ENCODE results near the gene IL17RC. TPM values are rescaled to one million over a fixed set of nuclear protein-coding genes. Genes with fewer than 3 reads are reported as not detected.
"Not testable (repeated sequence)": the region's sequence is repeated elsewhere in the genome, so short reads cannot be mapped to it uniquely, and the experiment has no call there.

The IL17RC gene, protein sequence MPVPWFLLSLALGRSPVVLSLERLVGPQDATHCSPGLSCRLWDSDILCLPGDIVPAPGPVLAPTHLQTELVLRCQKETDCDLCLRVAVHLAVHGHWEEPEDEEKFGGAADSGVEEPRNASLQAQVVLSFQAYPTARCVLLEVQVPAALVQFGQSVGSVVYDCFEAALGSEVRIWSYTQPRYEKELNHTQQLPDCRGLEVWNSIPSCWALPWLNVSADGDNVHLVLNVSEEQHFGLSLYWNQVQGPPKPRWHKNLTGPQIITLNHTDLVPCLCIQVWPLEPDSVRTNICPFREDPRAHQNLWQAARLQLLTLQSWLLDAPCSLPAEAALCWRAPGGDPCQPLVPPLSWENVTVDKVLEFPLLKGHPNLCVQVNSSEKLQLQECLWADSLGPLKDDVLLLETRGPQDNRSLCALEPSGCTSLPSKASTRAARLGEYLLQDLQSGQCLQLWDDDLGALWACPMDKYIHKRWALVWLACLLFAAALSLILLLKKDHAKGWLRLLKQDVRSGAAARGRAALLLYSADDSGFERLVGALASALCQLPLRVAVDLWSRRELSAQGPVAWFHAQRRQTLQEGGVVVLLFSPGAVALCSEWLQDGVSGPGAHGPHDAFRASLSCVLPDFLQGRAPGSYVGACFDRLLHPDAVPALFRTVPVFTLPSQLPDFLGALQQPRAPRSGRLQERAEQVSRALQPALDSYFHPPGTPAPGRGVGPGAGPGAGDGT
- total RNA-seq, result 2.4 TPM

DNA sequence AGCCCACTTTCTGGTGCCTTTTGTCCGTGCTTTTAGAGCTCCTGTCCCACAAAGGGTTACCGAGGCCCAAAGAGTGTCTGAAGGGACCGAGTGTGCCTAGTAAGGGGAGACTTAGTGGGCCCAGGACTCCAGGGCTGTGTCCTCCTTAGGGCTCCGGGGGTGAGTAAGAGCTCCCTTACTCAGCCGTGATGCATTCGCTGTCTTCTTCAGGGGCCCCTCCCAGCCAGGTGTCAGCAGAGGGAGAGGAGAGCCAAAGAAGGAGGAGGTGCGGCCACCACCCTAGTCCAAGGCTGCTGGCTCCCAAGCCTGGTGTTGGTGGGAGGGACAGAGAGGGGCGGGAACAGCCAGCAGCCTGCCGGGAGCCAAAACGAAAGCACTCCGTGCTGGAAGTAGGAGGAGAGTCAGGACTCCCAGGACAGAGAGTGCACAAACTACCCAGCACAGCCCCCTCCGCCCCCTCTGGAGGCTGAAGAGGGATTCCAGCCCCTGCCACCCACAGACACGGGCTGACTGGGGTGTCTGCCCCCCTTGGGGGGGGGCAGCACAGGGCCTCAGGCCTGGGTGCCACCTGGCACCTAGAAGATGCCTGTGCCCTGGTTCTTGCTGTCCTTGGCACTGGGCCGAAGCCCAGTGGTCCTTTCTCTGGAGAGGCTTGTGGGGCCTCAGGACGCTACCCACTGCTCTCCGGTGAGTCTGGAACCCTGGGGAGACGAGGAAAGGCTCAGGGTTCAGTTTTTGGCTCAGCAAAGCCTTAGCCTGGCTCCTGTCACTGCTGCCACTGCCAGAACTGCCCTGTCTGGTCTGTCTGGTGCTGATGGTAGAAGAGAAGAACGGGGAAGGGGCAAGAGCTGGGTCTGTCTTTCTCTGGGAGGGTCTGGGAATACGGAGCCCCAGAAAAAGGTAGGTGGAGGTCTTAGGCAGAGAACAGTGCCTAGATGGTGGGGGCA is at the start of gene IL17RC:
IL17RC (plus strand) TSS at position 365 of the 947 bp plus-strand sequence; CDS start at position 583, 218 bp downstream.
- peak; percentile 43 to 67 for DNase-seq (ENCODE audit: low spot score in 2 of 2)
- no peak for FAIRE-seq

DNA sequence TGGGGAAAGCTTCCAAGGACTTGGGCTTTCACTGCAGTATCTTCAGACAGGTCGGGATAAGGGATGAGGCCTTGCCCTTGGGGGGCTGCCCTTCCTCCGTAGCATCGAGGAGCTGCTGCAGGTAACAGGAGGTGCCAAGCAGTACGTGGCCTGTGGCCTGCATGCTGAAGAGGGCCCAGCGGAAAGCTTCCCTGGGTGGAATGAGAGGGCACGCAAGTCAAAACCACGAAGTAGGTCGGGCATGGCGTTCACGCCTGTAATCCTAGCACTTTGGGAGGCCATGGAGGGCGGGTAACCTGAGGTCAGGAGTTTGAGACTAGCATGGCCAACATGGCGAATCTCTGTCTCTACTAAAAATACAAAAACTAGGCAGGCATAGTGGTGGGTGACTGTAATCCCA is 49.8 kb upstream of the IL17RC start:
- DNase-seq (ENCODE audit: low spot score in 2 of 2) (no peak), FAIRE-seq (no peak)

DNA sequence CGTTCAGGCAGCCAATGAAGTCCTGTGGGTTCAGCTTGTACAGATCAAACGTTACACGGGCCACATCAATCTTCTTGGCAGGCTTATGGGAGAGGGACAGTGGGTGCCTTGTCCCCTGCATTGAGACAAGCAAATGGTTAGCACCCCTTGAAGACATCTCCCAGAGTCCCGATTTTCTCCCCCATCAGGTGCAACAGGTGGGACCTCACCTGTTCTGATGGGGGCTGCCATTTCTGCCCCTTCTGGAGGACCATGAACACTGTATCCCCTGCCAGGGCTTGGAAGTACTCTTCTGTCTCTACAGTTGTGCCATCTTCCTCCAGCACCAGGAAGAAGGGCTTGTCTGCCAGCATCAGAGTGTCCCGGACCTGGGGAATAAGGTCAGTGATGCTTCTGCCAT is 46.9 kb upstream of the IL17RC start:
- DNase-seq (ENCODE audit: low spot score in 2 of 2) (no peak), FAIRE-seq (no peak)

DNA sequence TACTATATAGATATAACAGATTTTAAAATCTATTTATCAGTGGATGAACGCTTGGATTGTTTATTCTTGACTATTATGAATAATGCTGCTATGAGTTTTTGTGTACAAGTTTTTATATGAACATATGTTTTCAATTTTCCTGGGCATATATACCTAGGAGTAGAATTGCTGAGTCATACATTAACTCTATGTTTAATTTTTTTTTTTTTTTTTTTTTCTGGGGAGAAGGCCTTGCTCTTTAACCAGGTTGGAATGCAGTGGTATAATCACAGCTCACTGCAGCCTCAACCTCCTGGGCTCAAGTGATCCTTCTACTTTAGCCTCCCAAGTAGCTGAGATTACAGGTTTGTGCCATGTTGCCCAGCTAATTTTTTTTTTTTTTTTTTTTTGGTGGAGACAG is 45.9 kb upstream of the IL17RC start:
- FAIRE-seq (no peak), DNase-seq (ENCODE audit: low spot score in 2 of 2) (no peak)

DNA sequence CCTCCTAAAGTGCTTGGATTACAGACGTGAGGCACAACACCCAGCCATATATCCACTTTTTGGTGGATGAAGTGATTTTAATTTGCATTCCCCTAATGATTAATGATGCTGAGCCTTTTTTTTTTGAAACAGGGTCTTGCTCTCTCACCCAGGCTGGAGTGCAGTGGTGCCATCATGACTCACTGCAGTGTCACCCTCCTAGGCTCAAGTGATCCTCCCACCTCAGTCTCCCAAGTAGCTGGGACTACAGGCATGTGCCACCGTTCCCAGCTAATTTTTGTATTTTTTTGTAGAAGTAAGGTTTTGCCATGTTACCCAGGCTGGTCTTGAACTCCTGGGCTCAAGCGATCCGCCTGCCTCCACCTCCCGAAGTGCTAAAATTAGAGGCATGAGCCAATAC is 44.8 kb upstream of the IL17RC start:
- DNase-seq (ENCODE audit: low spot score in 2 of 2); FAIRE-seq: not testable (repeated sequence)

DNA sequence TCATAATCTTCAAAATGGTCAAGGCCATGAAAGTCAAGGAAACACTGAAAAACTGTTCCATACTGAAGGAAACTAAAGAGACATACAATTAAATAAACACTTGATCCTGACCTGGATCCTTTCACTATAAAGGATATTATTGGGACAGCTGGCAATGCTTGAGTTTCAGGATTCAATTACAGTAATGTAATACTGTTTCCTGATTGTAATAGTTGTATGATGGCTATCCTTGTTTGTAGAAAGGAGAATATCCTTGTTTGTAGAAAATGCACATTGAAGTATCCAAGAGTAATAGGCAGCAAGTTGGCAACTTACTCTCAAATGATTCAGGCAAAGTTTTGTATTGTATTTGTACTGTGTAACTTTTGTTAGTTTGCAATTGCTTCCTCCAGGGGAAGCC is 41.5 kb upstream of the IL17RC start:
- no peak for DNase-seq (ENCODE audit: low spot score in 2 of 2)
- FAIRE-seq, result no peak

DNA sequence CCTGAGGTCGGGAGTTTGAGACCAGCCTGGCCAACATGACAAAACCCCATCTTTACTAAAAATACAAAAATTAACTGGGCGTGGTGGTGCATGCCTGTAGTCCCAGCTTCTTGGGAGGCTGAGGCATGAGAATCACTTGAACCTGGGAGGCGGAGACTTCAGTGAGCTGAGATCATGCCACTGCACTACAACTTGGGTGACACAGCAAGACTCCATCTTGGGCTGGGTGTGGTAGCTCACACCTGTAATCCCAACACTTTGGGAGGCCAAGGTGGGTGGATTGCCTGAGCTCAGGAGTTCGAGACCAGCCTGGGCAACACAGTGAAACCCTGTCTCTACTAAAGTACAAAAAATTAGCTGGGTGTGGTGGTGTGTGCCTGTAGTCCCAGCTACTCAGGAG is 40.6 kb upstream of the IL17RC start:
- FAIRE-seq; DNase-seq (ENCODE audit: low spot score in 2 of 2): not testable (repeated sequence)

DNA sequence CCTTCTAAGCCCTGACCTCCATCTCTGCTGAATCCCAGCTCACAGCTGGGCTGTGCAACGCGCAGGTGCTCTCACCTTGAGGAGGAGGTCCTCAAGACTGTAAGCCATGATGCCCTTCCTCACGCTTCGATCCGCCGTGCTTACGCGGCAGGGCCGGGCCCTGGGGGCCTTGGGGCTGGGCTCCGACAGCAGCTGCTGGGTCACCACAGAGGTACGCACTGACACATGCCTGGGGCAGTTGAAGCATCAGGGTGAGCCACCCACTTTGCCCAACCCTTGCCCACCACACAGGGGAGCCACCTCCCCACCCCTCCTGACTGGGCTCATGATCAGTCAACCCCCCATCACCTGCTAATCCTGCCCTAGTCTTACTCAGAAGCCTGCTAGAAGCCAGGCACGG is 39.9 kb upstream of the IL17RC start:
- no peak for DNase-seq (ENCODE audit: low spot score in 2 of 2)
- no peak for FAIRE-seq

DNA sequence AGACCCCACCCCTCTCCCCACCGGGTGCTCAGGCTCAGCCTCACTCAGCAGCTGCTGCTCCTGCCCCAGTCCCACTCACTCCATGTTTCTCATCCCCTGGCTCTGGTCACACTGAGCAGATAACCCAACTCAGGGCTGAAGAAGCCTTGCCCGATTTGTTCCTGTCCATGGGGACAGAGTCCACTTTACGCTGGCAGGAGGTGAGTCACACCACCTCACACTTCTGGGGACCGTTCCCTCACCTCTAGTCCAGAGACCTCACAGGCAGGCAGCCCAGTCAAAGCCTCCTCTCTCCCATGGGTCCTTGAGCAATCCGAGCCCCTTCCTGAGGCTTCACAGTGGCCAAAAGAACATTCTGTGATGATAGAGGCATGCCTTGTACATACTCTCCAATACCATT is 38.2 kb upstream of the IL17RC start:
- FAIRE-seq, result no peak

DNA sequence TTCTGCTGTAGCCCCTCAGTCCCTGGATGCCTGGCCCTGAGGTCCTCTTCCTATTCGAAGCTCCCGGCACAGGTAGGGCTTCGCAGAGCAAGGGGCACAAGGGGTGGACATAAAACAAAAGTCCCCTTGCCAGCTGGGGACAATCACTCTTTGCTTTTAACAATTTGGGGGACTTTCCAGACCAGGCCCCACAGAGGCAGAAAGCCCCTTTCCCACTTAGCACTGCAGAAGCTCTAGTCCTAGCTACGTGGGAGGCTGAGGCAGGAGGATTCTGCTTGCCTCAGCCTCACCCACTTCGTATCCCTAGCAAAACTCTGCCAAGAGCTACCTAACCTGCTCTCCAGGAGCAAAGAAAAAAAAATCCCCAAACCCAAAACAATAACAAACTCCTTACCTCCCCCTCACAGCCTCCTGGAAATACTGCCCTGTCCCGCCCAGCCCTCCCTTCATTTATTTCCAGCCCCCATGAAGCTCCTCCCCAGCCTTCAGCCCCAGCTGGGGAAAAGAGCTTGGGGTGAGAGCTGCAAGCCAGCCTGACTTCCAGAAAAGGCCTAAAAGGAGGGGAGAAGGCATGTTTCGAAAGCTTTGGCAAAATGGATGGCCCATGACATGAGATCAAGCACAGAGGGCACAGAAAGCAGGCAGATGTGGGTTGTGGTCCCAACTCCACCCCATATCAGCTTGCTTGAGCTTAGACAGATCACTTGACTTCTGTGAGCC is 36.9 kb upstream of the IL17RC start, which contains the start of gene CIDEC:
CIDEC (minus strand) TSS at position 424 of the 720 bp plus-strand sequence. CDS start 1,767 bp downstream, outside the sequence.
- DNase-seq (ENCODE audit: low spot score in 2 of 2) (no peak), FAIRE-seq (no peak)

More for the DNA sequence above, 38.2 kb upstream of the IL17RC start:
- DNase-seq (ENCODE audit: low spot score in 2 of 2), result no peak

DNA sequence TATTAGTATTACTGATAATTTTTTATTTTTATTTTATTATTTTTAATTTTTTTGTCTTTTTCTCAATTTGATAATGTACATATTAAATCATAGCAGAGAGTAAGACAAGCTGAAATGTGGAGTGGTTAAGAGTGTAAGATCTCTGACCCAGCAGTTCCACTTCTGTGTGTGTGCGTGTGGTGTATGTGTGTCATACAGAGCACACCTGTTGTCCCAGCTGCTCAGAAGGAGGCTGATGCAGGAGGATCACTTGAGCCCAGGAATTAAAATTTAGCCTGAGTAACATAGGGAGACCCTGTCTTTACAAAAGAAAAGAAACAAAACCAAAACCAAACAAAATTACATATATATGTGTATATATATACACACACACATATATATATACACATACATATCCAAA is 35.5 kb upstream of the IL17RC start:
- FAIRE-seq, result no peak
- DNase-seq (ENCODE audit: low spot score in 2 of 2), result no peak

DNA sequence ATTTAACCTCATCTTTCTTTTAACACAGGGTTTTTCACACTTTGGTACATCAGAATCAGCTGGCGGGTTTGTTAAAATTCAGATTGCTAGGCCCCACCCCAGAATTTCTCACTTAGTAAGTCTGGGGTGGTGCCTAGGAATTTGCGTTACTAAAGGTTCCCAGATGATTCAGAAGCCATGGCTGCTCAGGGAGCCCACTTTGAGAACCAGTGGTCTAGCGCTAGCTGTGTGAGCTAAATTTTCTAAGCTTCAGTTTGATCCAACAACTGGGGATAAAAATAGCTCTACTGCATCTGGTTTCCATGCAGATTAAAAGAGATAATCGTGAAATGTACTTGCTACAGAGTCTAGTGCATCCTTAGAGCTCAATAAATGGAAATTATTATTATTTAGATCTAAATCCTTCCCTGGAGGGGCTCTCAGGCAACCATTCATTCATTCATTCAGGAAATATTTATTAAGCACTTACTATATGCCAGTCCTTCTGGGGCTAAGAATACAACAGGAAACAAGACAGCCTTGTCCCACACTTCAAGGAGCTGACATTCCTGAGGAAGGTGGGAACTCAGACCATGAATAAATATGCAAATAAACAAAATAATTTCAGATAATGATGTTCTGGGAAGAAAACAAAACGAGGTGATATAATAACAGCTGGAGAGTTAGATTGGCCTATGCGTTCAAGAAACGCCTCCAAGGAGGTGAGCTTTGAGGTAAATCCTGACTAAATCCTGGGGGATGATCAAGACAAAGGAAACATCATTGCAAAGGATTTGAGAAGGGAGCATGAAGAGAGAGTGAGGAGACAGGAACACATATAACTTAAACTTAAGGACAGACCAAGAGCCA is 33.0 kb upstream of the IL17RC start:
- FAIRE-seq, result no peak
- no peak for DNase-seq (ENCODE audit: low spot score in 2 of 2)

DNA sequence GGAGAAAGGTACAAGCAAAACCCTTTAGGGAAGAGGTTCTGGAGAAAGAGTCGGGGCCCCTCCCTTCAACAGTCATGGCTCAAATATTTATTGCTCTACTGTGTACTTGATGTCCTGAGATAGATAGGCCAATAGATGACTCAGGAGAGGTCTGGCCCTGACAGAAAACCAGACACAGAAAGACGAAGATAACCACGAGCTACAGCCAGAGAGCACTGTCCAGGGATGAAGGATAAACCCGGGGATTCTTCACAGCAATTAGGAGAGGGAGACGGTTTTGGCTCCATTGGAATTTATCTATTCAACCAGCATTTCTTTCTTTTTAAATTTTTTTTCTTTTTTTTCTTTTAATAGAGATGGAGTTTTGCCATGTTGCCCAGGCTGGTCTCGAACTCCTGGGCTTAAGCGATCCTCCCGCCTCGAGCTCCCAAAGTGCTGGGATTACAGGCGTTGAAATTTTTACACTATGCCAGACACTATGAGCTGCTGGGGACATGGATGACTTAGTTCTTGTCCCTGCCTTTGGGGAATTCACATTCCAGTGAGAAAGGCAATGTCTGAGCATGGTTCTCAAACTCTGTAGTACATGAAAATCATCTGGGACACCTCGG is 32.2 kb upstream of the IL17RC start:
- FAIRE-seq (no peak), DNase-seq (ENCODE audit: low spot score in 2 of 2) (no peak)

DNA sequence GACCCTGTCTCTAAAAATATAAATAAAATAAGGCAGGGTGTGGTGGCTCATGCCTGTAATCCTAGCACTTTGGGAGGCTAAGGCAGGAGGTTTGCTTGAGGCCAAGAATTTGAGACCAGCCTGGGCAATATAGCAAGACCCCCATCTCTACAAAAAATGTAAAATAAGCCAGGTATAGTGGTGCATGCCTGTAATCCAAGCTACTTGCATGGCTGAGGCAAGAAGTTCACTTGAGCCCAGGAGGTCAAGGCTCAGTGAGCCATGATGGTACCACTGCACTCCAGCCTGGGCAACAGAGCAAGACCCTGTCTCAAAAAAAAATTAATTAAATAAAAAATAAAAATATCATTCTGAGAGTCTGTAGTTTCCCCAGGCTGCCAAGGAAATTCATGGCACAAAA is 30.6 kb upstream of the IL17RC start:
- DNase-seq (ENCODE audit: low spot score in 2 of 2) (no peak), FAIRE-seq (no peak)

DNA sequence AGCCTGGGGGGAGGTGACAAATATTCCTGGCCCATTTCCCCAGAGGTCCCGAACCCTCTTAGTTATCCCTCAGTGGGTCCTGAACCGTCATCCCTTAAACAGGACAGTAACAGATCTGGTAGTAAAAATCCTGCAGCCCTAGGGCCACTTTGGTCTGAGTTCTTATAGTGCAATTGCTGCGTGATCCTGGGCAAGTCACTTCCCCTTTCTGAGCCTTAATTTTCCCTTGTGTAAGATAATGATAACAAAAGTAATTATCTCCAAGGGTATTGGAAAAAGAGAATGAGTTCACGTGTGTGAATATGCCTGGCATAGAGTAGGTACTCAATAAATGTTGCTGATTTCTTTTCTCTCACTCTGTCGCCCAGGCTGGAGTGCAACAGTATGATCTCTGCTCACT is 29.4 kb upstream of the IL17RC start:
- FAIRE-seq, result no peak
- no peak for DNase-seq (ENCODE audit: low spot score in 2 of 2)

DNA sequence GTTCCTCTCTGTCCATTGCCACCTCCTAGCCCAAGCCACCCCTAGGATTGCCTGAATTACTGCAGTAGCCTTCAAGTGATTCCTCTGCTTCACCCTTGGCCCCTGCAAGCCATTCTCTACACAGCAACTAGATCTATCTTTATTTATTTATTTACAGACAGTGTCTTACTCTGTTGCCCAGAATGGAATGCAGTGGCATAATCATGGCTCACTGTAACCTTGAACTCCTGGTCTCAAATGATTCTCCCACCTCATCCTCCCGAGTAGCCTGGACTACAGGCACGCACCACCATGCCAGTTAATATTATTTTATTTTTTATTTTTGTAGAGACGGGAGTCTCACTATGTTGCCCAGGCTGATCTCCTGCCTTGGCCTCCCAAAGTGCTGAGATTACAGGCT is 28.4 kb upstream of the IL17RC start:
- FAIRE-seq, result no peak
- DNase-seq (ENCODE audit: low spot score in 2 of 2), result no peak

DNA sequence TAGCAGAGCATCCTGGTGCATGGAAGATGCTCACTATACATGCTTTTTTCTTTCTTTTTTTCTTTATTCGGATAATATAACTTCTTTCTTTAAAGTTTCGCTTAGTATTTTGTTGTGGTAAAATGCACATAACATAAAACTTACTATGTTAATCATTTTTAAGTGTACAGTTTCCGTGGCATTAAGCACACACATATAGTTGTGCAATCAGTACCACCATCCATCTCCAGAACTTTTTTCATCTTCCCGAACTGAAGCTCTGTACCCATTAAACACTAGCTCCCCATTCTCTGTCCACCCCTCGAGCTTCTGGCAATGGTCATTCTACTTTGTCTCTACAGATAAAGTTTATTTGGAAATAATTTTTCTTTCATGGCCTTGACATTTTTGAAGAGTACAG is 27.5 kb upstream of the IL17RC start:
- DNase-seq (ENCODE audit: low spot score in 2 of 2) (no peak), FAIRE-seq (no peak)

DNA sequence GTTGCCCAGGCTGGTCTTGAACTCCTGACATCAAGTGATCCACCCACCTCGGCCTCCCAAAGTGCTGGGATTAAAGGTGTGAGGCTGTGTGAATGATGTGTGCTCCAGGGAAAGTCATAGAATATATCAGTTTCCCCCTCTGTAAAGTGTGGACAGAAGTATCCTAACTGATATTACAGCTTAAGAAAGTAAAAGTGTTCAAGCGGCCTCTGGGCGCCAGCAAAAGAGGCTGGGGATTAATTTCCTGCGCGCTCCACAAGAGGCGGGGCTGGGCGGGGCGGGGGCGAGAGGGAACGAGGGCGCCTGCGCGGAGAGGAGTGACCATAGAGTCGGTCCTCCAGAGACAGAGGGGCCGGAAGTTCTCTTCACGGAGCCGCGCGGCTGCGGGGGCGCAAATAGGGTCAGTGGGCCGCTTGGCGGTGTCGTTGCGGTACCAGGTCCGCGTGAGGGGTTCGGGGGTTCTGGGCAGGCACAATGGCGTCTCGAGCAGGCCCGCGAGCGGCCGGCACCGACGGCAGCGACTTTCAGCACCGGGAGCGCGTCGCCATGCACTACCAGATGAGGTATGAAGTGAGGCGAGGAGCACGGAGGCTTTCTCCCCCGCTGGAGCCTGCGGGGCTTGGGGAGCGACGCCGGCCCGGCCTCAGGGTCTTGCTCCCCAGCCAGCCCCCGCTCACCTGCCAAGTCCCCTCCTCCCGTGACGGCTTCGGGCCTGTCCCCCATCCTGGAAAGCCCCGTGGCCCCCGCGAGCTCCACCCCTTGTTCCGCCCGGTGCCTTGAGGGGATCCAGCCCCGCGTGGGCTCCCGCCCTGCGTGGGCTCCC is 26.4 kb upstream of the IL17RC start, which contains the start of gene JAGN1:
JAGN1 (plus strand) TSS at position 362 of the 823 bp plus-strand sequence; CDS start at position 475, 113 bp downstream.
- DNase-seq (ENCODE audit: low spot score in 2 of 2), result peak; percentile 91 to 93
- FAIRE-seq, result no peak
